Measurements from ENCODE around the gene PRKN.
"Not testable (repeated sequence)": the region's sequence is repeated elsewhere in the genome, so short reads cannot be mapped to it uniquely, and the experiment has no call there.

Gene PRKN

DNA sequence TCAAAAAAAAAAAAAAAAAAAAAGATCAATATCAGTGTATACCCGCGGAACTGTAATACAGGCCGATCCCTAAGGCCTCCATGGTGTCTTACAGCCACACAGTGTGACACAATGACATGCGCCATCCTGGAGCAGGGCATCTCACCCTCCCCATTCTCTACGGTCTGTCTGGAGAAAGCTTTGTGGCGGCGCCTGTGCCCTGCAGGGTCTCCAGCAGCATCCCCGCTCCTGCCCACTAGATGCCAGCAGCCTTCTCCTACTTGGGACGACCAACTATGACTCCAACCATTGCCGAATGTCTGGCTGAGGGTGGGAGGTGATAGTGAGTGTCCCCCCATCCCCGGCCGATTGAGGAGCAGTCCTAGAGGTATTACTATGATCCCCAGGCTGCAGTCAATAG is 894.9 kb downstream of the PRKN start:
- DNase-seq (ENCODE audit: low spot score) (no peak), ATAC-seq (ENCODE audit: low read depth) (no peak)
- no peaks in the 10 kb centered on the region for H3K27me3 ChIP-seq (ENCODE audit: insufficient read depth, poor library complexity, severe bottlenecking)
- H3K4me3 ChIP-seq (ENCODE audit: severe bottlenecking), result no peak overlapping the region
- no peaks in the 10 kb centered on the region for H3K4me1 ChIP-seq (ENCODE audit: insufficient read depth, poor library complexity, severe bottlenecking)
- H3K9me3 ChIP-seq (ENCODE audit: severe bottlenecking), result no peaks in the 10 kb centered on the region
- H3K27ac ChIP-seq (ENCODE audit: poor library complexity, severe bottlenecking), result no peak overlapping the region
- H3K36me3 ChIP-seq (ENCODE audit: low read depth), result no peaks in the 10 kb centered on the region
- TF ChIP-seq, protein P1, sequence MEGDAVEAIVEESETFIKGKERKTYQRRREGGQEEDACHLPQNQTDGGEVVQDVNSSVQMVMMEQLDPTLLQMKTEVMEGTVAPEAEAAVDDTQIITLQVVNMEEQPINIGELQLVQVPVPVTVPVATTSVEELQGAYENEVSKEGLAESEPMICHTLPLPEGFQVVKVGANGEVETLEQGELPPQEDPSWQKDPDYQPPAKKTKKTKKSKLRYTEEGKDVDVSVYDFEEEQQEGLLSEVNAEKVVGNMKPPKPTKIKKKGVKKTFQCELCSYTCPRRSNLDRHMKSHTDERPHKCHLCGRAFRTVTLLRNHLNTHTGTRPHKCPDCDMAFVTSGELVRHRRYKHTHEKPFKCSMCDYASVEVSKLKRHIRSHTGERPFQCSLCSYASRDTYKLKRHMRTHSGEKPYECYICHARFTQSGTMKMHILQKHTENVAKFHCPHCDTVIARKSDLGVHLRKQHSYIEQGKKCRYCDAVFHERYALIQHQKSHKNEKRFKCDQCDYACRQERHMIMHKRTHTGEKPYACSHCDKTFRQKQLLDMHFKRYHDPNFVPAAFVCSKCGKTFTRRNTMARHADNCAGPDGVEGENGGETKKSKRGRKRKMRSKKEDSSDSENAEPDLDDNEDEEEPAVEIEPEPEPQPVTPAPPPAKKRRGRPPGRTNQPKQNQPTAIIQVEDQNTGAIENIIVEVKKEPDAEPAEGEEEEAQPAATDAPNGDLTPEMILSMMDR (IDR thresholded peaks at IDR 0.05; ENCODE audit: poor library complexity, severe bottlenecking), result no peak

DNA sequence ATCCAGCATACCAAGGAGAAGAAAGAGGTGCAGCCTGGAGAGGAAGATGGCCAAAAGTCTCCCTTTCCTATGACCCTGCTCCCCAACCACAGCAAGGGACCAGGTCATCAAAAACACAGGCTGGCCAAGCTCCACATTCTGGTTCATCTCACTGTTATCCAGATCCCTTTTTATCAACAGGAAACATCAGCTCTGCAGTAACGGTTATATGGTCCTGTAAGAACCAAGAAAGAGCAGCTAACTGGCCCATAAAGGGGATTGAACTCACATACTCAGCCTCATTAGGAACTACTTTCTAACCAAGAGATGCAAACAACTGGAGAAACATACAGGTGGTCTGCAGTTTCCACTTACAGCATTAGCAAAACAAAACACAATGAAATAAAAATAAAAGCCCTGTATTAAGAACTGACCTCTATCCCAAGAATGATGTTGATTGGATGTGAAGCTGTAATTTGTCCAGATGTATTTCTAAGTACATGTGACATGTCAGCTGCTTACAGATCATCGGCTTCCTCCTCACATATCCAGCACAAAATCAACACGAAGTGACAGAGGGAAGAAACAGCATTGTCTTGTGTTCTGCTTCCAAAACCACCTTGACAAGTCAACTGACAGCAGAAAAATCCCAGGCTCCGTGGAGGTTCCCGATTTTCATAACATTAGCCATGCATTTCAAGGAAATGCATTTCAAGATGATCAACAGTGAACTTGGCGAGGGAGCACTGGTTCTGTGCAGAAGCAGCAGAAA is 896.5 kb downstream of the PRKN start:
- TF ChIP-seq, protein P1 (IDR thresholded peaks at IDR 0.05; ENCODE audit: poor library complexity, severe bottlenecking), result no peak
- Histone ChIP-seq H3K4me1 (ENCODE audit: insufficient read depth, poor library complexity, severe bottlenecking) (no peaks in the 10 kb centered on the region), H3K36me3 (ENCODE audit: low read depth) (no peaks in the 10 kb centered on the region), H3K27me3 (ENCODE audit: insufficient read depth, poor library complexity, severe bottlenecking) (no peaks in the 10 kb centered on the region), H3K27ac (ENCODE audit: poor library complexity, severe bottlenecking) (no peak overlapping the region), H3K4me3 (ENCODE audit: severe bottlenecking) (no peak overlapping the region), H3K9me3 (ENCODE audit: severe bottlenecking) (no peaks in the 10 kb centered on the region)
- no peak for DNase-seq (ENCODE audit: low spot score)
- no peak for ATAC-seq (ENCODE audit: low read depth)

DNA sequence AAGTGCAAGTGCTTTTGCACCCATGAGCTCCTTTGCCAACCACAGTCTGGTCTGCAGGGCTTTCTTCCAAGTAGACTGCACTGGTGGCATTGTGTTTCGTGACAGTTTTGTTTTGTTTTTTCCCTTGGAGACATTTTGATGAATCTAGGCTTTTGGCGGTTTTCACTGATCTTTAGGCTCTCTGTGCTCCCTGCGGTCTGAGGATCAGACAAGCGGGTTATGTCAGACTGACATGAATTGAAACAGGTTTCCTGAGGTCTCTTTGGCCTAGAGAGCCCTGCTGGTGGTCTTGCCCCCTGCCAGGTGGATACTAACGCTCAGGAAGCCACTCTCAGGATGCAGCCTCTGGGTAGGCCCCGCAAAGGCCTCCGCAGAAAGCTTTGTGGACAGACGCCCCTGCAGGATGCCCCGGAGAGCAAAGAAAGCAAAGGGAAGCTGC is 898.3 kb downstream of the PRKN start:
- no peaks in the 10 kb centered on the region for H3K36me3 ChIP-seq (ENCODE audit: low read depth)
- H3K4me3 ChIP-seq (ENCODE audit: severe bottlenecking), result no peak overlapping the region
- DNase-seq (ENCODE audit: low spot score), result no peak
- H3K4me1 ChIP-seq (ENCODE audit: insufficient read depth, poor library complexity, severe bottlenecking), result no peaks in the 10 kb centered on the region
- TF ChIP-seq, protein P1 (IDR thresholded peaks at IDR 0.05; ENCODE audit: poor library complexity, severe bottlenecking), result no peak
- no peaks in the 10 kb centered on the region for H3K27me3 ChIP-seq (ENCODE audit: insufficient read depth, poor library complexity, severe bottlenecking)
- no peak for ATAC-seq (ENCODE audit: low read depth)
- no peak overlapping the region for H3K27ac ChIP-seq (ENCODE audit: poor library complexity, severe bottlenecking)
- no peaks in the 10 kb centered on the region for H3K9me3 ChIP-seq (ENCODE audit: severe bottlenecking)

DNA sequence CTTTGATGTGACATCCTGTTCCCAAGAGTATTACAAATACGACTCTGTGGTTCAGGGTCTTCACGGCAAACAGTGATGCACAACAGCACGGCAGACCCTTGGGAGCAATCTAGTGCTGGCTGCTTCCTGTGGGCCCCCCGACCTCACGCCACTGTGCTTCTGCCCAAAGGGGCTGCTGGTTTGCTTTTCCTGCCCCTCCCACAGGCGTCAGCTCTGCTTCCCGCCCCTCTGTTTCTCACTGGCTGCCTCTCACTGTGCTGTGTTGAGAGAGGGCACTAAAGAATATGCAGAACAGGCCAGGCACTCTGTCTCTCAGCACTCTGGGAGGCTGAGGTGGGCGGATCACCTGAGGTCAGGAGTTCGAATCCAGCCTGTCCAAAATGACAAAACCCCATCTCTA is 899.2 kb downstream of the PRKN start:
- no peak overlapping the region for H3K27ac ChIP-seq (ENCODE audit: poor library complexity, severe bottlenecking)
- no peaks in the 10 kb centered on the region for H3K4me1 ChIP-seq (ENCODE audit: insufficient read depth, poor library complexity, severe bottlenecking)
- H3K27me3 ChIP-seq (ENCODE audit: insufficient read depth, poor library complexity, severe bottlenecking), result no peaks in the 10 kb centered on the region
- no peaks in the 10 kb centered on the region for H3K9me3 ChIP-seq (ENCODE audit: severe bottlenecking)
- DNase-seq (ENCODE audit: low spot score) (no peak), ATAC-seq (ENCODE audit: low read depth) (no peak)
- no peaks in the 10 kb centered on the region for H3K36me3 ChIP-seq (ENCODE audit: low read depth)
- TF ChIP-seq, protein P1 (IDR thresholded peaks at IDR 0.05; ENCODE audit: poor library complexity, severe bottlenecking), result no peak
- no peak overlapping the region for H3K4me3 ChIP-seq (ENCODE audit: severe bottlenecking)

DNA sequence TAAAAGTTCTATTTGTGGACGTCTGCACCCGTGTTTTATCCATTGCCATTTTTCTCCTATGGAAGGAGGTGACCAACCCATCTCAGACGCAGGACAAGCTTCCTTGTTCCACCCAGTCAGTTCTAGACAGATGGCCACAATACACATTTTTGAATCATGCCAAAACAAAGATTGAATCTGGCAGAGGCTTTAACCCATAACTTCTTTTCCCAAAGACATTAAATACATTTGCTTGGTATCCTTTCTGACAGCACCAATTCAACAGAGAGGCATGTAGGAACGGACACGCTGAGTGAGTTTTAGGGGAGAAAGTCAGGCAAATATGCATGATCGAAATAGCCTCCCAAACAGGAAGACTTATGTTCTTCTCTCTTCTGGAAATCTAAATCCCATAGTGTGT is 901.1 kb downstream of the PRKN start:
- Histone ChIP-seq H3K27me3 (ENCODE audit: insufficient read depth, poor library complexity, severe bottlenecking) (no peaks in the 10 kb centered on the region), H3K4me1 (ENCODE audit: insufficient read depth, poor library complexity, severe bottlenecking) (no peaks in the 10 kb centered on the region), H3K9me3 (ENCODE audit: severe bottlenecking) (no peaks in the 10 kb centered on the region), H3K36me3 (ENCODE audit: low read depth) (no peaks in the 10 kb centered on the region), H3K4me3 (ENCODE audit: severe bottlenecking) (no peak overlapping the region), H3K27ac (ENCODE audit: poor library complexity, severe bottlenecking) (no peak overlapping the region)
- TF ChIP-seq, protein P1 (IDR thresholded peaks at IDR 0.05; ENCODE audit: poor library complexity, severe bottlenecking), result no peak
- DNase-seq (ENCODE audit: low spot score) (no peak), ATAC-seq (ENCODE audit: low read depth) (no peak)

DNA sequence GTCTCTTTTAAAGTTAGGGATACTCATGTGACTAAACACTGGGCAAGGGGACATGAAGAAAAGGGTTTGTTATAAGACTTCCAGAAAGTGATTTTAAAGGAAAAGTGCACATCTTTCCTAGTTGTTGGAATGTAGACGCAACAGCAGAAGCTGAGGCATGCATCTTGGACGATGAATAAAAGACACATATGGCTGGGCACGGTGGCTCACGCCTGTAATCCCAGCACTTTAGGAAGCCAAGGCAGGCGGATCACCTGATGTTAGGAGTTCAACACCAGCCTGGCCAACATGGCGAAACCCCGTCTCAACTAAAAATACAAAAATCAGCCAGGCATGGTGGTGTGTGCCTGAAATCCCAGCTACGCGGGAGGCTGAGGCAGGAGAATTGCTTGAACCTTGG is 905.4 kb downstream of the PRKN start:
- not testable (repeated sequence) for H3K9me3 ChIP-seq (ENCODE audit: severe bottlenecking); H3K36me3 ChIP-seq (ENCODE audit: low read depth); H3K27ac ChIP-seq (ENCODE audit: poor library complexity, severe bottlenecking); H3K4me3 ChIP-seq (ENCODE audit: severe bottlenecking); H3K4me1 ChIP-seq (ENCODE audit: insufficient read depth, poor library complexity, severe bottlenecking); ATAC-seq (ENCODE audit: low read depth); DNase-seq (ENCODE audit: low spot score); H3K27me3 ChIP-seq (ENCODE audit: insufficient read depth, poor library complexity, severe bottlenecking)
